ENCODE data around the gene IPO9.
"Not testable (repeated sequence)": the region's sequence is repeated elsewhere in the genome, so short reads cannot be mapped to it uniquely, and the experiment has no call there.

The IPO9 gene

DNA sequence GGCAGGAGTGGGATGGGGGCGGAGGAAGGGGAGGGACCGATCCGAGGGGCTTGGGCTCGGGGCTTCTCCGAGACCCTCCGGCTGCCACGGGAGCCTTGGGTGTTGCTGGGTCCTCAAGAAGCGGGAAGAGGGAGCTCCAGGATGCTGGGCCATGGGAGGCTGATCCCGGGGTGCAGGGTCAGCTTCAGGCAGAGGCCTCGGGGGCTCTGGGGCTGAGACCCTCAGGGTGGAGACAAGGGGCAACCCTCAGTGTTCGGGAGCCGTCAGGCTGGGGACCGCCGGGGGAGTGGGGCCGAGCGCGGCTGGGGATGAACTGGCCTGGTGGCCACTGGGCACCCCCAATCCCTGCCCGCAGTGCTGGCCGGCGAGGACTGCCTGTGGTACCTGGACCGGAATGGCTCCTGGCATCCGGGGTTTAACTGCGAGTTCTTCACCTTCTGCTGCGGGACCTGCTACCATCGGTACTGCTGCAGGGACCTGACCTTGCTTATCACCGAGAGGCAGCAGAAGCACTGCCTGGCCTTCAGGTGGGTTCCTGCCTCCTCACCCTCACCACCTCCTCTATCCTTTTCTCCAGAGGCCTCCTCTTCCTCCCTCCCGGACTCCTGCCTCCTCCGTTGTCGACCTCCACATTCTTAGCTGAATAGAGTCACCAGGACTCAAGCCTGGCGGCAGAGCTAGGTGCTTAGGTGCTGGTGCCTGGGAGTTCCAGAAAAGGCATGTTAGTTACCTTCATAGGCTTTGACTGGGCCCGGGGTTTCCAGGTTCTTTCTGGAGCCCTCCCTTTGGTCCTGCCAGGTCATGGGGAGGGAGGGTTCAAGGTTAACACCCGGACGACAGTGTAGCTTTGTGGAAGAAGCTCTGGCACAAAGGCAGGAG is 60.4 kb downstream of the IPO9 start:
- DNase-seq: no peak

DNA sequence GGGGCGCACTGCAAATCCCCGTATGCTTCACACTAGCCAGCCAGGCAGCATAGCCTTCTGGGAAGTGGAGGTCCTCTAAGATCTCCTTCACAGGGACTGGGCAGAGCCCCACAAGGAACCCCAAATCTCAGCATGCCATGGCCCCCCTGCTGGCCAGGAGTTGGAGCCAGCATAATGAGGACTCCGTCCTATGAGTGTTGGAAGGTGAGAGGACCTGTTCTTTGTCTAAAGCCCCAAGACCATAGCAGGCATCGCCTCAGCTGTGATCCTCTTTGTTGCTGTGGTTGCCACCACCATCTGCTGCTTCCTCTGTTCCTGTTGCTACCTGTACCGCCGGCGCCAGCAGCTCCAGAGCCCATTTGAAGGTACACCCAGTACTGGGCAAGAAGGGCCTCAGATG is 61.3 kb downstream of the IPO9 start:
- DNase-seq: no peak

DNA sequence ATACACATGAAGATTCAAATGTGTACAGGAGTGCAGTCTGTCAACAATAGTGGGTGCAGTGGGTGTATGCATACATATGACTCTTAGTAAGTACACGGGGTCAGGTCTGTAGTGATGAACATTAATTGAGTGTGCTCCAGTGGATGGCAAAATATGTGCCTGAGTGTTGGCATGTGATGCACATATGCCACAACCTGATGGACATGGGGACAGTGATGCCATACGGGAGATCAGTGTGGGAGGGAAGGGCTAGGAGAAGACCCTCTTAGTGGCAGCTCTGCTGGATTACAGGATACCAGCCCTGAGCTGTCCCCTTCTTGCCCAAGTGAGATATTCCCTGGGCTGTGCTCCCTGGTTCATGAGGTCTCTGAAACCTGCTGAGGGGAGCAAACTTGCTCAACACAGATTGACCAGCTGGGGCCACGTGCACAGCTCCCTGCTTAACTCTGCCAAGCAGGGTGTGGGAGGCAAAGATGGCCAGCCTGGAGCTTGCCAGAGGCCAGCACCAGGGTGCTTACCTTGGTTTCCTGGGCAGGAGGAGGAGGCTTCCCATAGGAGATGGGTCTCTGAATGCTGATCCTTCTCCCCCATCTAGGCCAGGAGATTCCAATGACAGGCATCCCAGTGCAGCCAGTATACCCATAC is 62.0 kb downstream of the IPO9 start:
- DNase-seq: no peak

DNA sequence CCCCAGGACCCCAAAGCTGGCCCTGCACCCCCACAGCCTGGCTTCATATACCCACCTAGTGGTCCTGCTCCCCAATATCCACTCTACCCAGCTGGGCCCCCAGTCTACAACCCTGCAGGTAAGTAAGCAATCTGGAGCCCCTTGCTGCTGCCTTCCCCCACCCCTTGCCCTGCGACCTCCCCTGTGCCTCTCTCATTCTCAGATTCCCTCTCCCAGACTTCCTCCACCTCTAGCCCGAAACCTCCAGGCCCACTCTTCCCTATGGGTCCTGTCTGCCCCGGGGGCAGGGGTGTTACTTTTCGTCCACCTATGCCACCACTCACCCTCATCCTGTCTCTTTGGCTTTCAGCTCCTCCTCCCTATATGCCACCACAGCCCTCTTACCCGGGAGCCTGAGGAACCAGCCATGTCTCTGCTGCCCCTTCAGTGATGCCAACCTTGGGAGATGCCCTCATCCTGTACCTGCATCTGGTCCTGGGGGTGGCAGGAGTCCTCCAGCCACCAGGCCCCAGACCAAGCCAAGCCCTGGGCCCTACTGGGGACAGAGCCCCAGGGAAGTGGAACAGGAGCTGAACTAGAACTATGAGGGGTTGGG is 62.6 kb downstream of the IPO9 start:
- DNase-seq: no peak

GRCh38 chr1:201892211-201892610 is 63.3 kb downstream of the IPO9 start:
- no peak for DNase-seq

GRCh38 chr1:201893431-201893830 is 64.5 kb downstream of the IPO9 start:
- no peak for DNase-seq

DNA sequence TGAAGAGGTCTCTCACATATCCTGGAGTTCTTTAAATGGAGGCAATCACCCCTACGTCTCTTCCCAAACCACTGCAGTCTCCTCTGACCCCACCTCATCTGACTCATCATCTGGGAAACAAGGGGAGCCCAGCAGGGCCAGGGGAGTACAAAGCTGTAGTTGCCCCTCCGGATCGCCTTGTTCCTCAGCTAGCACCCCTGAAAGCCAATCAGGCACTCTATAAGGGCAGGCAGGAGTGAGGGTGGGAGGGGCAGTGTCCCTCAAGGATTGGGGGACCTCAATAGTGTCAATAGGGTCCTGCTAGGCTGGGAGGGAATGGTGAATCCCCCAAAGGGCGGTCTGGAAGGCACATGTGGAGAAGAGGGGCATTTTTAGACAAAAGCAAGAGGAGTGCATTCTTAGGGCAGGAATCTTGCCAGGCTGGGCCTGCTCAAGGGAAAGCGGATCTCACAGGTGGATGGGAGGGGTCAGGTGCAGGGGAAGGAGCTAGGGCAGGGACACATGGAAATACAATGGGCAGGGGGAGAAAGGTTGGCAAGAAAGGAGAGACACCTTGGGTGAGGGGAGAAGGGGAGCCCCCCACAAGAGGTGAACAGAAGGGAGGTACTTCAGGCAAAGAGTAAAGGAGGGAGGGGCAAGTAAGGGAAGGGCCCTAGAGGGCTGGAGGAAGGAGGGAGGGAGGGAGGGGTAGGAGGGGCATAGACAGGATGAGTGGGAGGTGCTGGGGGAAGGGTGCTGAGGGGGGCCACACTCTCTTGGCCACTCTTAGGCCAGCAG is 65.6 kb downstream of the IPO9 start:
- no peak for DNase-seq

DNA sequence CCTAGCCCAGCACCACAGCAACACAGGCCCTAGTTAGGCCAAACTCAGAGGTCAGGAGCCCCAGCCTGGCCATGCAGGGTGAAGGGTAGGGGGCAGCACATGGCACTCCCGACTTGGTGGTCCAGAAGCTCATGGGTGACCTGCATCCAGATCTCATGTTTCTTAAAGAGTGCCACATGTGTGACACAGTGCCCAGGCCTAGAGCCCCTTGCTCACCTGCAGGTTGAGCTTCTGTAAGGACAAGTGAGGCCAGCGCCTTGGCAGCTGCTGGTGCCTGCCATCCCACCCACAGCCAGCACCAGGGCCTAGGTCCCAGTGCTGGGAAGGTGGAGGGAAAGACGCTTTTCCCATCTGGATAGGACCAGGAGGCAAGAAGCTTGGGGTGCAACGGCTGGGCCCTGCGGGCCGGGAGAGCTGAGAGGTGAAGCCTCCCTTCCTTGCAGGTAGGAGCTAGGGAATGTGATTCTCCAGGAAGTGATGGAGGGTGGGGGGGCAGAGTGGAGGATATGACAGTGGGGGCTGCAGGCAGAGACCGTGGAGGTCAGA is 66.2 kb downstream of the IPO9 start:
- DNase-seq: no peak

DNA sequence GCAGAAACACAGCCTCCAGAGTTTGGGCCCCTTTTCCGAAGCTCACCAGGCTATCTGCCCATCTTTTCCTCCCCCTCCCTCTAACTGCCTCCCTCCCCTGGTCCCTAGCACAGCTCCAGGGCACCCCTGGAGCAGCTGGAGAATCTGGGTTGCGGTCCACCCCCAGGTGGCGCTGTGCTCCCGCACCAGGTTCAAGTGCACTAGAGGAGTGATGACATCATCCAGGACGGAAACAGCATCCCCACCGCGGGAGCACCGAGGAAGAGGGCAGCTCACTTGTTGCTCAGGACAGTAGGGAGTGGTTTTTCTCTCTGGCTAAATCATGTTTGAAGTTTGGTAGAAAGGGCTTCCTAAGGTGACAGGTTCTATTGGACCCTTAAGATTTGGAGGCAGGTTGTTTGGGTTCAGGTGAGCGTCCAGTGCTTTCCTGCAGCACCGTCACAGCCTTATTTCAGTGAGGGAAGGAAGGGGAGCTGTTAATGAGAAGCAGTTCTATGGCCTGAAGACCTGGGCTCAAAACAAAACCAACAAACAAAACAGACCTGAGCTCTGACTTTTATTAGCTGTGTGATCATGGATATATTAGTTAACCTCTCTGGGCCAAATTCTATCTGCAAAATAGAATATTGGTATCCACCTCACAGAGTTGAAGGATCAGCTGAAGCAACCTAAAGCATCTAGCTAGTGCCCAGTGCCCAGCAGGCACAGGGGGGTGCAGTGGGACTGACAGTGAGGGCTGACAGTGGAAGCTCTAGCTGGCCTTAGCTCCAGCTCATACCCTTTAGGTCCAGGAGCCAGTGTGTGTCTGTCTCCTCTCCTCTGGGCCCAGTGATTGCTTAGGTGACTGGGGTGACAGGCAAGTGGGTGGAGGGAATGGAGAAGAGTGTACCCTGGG is 67.2 kb downstream of the IPO9 start:
- DNase-seq: peak; percentile 93

GRCh38 chr1:201896951-201897391 is 68.0 kb downstream of the IPO9 start:
- DNase-seq: peak; percentile 46

DNA sequence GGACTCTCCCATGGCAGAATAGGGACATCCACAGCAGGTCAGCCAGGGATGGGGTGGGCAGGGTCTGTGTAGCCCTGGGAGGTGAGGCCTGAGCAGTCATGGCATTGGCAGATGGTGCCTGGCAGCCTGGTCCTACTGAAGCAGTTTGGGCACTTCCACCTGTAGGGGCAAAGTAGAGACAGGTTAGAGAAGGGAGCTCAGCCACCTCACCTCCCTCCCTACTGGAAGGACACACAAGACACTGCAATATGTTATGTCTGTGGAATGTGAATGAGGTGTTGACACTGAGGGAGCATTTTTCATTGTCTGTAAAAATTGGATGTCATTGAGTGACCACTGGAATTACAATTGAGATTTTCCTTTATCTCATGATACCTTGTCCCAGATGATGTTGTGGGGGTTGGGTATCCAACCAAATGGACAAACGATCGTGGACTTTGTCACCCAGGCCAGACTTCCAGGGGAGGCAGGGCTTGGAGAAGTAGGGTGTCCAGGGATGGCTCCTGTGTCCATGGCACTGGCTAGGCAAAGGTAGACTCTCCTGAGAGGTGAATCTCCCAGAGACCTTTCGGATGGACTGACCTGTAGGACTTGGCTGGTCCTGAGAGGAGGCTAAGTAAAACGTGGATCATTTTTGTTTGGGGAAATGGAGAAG is 69.4 kb downstream of the IPO9 start:
- no peak for DNase-seq

GRCh38 chr1:201898992-201899391 is 70.0 kb downstream of the IPO9 start:
- DNase-seq: no peak

GRCh38 chr1:201899683-201900429 is 70.9 kb downstream of the IPO9 start:
- DNase-seq: no peak

GRCh38 chr1:201900476-201900875 is 71.5 kb downstream of the IPO9 start:
- DNase-seq: no peak

DNA sequence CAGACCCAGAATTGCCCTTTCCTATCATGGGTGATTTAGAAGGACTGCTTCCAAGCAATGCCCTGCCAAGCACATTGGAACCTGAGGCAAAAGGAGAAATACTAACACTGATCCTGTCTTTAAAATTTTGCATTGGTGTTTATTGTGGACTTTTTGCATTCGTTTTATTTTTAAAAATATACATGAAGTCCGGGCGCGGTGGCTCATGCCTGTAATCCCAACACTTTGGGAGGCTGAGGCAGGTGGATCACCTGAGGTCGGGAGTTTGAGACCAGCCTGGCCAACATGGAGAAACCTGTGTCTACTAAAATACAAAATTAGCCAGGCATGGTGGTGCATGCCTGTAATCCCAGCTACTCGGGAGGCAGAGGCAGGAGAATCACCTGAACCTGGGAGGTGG is 72.1 kb downstream of the IPO9 start:
- DNase-seq: not testable (repeated sequence)

GRCh38 chr1:201902198-201902597 is 73.2 kb downstream of the IPO9 start:
- no peak for DNase-seq

- no peak for DNase-seq
These were observed 74.2 kb downstream of the IPO9 start for GRCh38 chr1:201903135-201903534.

DNA sequence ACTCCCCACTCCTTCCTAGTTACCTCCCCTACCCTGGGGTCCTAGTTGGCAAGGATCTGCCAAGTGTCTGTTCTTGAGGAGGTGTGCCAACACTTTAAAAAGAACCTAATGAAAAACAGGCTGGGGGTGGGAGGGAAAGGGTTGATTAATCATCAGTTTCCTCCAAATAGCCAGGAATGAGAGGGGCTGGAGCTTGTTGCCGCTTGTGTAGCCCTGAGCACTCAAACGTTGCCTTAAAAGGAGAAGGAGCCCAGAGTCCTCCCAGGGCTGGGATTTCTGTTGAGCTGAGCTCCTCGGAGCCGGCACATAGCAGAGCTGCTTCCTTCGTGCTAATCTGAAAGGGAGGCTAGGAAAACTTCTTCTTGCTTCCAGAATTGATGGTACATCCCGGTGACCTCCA is 75.6 kb downstream of the IPO9 start:
- no peak for DNase-seq

GRCh38 chr1:201905234-201905890 is 76.4 kb downstream of the IPO9 start:
- DNase-seq: no peak

DNA sequence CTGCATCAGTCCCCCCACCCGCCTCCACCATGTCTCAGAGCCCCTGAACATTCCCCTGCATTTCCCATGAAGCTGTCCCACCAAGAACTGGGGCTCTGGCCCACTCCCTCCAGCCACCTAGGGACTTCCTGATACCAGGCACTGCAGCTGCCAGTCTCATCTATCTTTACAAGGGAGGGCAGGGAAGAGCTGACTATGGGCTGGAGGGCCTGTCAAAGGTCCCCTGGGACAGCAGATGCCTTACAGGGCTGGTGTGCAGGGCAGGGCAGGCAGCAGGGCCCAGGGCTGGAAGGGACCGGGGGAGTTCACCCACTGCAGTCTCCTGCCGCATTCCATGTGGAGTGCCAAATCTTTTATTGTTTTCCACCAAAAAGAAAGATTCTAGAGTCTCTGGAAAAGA is 77.4 kb downstream of the IPO9 start:
- DNase-seq: peak; percentile 25

All from NCI-H69 (cell line).